Astrocyte (in vitro differentiated cells and primary cell): ENCODE results near the gene KLHL24.

ENCODE experiments used
- CTCF ChIP-seq: IDR thresholded peaks from 2 replicates; pipeline ENCODE4 v1.5.1; 2011; ENCODE audit warnings: low read depth, mild to moderate bottlenecking, inconsistent platforms, low read length, moderate library complexity; ENCODE audit not compliant: insufficient read depth
- EZH2 ChIP-seq: IDR thresholded peaks from 2 replicates; pipeline ENCODE4 v1.6.1; 2012; ENCODE audit warnings: mild to moderate bottlenecking, low read length, inconsistent platforms; ENCODE audit not compliant: insufficient read depth

GRCh38 chr3:183731611-183732010 lies 96.2 kb downstream of the KLHL24 start:
- TF ChIP-seq CTCF, result no peak
- TF ChIP-seq EZH2, result no peak
